ENCODE data around the gene FAS.

Gene FAS

DNA sequence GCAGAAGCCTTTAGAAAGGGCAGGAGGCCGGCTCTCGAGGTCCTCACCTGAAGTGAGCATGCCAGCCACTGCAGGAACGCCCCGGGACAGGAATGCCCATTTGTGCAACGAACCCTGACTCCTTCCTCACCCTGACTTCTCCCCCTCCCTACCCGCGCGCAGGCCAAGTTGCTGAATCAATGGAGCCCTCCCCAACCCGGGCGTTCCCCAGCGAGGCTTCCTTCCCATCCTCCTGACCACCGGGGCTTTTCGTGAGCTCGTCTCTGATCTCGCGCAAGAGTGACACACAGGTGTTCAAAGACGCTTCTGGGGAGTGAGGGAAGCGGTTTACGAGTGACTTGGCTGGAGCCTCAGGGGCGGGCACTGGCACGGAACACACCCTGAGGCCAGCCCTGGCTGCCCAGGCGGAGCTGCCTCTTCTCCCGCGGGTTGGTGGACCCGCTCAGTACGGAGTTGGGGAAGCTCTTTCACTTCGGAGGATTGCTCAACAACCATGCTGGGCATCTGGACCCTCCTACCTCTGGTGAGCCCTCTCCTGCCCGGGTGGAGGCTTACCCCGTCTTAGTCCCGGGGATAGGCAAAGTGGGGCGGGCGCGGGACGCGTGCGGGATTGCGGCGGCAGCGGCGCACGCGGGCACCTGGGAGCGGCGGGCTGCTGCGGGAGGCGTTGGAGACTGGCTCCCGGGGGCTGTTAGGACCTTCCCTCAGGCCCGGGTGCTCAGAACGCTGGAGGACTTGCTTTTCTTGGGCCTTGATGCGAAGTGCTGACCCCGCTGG lies at the start of gene FAS:
Gene FAS, plus strand, starts transcription at position 415 of the 777 bp plus-strand sequence. Its CDS starts 79 bp downstream, at position 494.
- peak; percentile 51 to 63 for DNase-seq (ENCODE audit: extremely low read depth in 1 of 2, low read depth in 1 of 2)

GRCh38 chr10:88941026-88941425 lies 49.6 kb upstream of the FAS start:
- no peak for DNase-seq (ENCODE audit: extremely low read depth in 1 of 2, low read depth in 1 of 2)

GRCh38 chr10:88943778-88944177 lies 46.8 kb upstream of the FAS start:
- no peak for DNase-seq (ENCODE audit: extremely low read depth in 1 of 2, low read depth in 1 of 2)

DNA sequence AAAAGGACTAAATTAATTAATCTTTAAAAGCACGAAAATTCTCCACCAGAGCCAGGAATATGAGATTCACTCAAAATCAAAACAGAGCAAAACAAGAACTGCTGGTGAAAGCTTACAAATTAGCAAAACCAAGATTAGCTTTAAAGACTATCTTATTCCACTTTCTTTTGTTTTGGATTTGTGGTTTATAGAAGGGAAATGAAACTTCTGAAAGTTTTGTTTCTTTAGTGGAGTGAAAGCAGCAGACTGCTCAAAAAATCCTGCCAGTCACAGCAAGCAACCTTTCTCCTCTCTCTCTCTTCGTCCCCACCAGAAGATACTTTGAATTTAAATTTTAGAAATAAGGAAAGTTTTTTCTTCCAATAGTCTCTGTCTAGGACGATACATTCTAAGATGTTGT lies 45.8 kb upstream of the FAS start:
- no peak for DNase-seq (ENCODE audit: extremely low read depth in 1 of 2, low read depth in 1 of 2)

DNA sequence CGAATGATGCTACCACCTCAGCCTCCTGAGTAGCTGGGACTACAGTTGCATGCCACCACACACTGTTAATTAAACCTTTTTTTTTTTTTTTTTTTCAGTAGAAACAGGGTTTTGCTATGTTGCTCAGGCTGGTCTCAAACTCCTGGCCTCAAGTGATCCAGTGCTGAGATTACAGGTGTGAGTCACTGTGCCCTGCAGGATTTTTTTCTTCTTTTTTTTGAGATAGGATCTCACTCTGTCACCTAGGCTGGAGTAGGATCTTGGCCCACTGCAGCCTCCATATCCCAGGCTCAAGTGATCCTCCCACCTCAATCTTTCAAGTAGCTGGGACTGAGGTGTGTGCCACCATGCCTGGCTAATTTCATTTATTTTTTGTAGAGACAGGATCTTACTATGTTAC lies 44.4 kb upstream of the FAS start:
- DNase-seq (ENCODE audit: extremely low read depth in 1 of 2, low read depth in 1 of 2): no peak

DNA sequence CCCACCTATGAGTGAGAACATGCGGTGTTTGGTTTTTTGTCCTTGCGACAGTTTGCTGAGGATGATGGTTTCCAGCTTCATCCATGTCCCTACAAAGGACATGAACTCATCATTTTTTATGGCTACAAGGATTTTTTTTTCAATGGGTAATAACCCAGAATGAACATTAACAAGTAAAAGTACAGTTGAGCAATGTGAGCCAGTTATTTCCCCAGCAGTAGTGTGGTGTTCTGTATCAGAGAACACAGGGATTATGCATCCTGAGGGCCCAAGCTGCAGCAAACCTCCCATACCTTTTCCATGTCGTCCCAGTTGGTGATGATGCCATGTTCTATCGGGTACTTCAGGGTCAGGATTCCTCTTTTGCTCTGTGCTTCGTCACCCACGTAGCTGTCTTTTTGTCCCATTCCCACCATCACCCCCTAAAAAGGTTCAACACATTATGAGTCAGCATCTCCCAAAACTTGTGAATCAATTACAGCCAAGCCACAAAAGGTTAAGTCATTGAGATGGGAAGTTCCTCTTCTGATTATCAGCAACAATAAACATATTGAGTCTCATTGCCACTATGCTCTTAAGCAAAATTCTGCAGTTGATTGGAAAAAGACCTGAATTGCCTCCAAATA lies 43.5 kb upstream of the FAS start:
- DNase-seq (ENCODE audit: extremely low read depth in 1 of 2, low read depth in 1 of 2): no peak

DNA sequence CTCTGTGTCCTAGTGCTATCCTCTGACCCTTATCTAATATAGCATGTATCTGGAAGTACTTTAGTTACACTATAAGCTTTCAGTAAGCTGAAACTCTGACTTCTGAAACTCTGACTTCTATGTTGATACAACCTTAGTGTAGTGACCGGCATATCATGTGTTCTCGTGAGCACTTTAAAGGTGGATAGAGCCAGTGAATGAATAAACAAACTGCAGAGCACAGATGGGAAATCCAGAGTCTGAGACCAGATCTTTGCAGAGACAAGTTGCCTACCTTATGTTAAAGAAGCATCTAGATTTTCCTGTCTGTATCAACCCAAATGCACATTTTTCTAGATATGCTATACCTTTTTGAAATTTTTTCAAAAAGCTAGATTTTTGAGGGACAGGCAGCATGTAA lies 41.5 kb upstream of the FAS start:
- no peak for DNase-seq (ENCODE audit: extremely low read depth in 1 of 2, low read depth in 1 of 2)

GRCh38 chr10:88949912-88950837 lies 40.4 kb upstream of the FAS start:
- DNase-seq (ENCODE audit: extremely low read depth in 1 of 2, low read depth in 1 of 2): no peak

GRCh38 chr10:88952647-88953111 lies 37.9 kb upstream of the FAS start, which contains the start of gene ACTA2:
TSS of gene ACTA2 (minus strand) at chr10:88952773. CDS start at chr10:88948930, 3,843 bp downstream.
- DNase-seq (ENCODE audit: extremely low read depth in 1 of 2, low read depth in 1 of 2): no peak

DNA sequence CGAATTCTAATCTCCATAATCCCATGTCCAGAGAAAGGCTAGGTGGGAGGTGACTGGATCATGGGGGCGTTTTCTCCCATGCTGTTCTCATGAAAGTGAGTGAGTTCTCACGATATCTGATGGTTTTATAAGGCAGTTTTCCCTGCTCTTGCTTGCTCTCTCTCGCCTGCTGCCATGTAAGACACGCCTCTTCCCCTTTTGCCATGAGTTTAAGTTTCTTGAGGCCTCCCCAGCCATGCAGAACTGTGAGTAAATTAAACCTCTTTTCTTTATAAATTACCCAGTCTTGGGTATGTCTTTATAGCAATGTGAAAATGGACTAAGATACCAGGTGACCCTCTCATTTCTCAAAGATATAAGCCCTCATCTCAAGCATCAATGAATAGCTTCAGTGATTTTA lies 36.9 kb upstream of the FAS start:
- no peak for DNase-seq (ENCODE audit: extremely low read depth in 1 of 2, low read depth in 1 of 2)

DNA sequence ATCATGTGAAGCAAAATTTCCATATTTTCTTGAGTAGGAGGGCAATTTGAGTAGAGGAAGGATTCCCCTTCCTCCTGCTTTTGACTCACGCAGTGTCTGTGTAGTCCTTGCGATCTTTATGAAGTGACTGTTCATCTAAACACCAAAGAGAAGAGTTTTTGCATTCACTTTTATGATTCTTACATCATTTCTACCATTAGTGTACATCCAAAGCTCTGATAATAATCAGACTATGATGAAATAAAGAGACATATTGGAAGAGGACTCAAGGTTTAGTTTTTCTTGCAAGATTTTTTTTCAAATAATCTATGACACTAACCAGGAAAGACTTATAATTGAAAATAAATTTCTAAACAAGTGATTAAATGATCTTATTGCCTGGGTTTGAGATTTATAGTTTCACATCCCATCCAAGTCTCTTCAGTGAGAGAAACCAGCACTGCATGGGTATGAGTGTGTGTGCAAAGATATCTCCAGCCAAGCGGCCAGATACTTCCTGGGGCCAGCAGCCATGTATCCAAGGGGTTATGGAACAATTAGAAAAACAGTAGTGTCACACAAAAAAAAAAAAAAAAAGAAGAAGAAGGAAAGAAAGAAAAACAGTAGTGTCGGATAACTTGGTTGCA lies 36.0 kb upstream of the FAS start:
- no peak for DNase-seq (ENCODE audit: extremely low read depth in 1 of 2, low read depth in 1 of 2)

DNA sequence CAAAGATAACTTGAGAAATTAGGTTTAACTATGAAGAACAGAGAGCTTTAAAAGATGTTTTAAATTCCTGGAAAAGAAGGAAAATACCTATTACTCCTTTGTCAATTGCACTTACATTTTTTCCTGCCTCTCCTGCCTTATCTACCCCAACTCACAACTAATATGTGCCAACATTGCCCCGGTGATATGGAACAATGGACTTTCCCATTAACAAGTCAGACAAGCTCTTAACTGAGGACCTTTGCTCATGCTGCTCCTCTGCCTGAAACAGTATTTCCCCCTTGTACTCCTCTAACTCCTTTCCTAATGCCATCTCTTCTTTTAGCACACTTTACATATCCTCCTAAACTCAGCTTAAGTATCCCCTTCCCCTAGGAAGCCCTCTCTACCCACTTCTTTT lies 33.2 kb upstream of the FAS start:
- DNase-seq (ENCODE audit: extremely low read depth in 1 of 2, low read depth in 1 of 2): no peak

- no peak for DNase-seq (ENCODE audit: extremely low read depth in 1 of 2, low read depth in 1 of 2)
Observed at GRCh38 chr10:88958721-88959120, 31.9 kb upstream of the FAS start.

- DNase-seq (ENCODE audit: extremely low read depth in 1 of 2, low read depth in 1 of 2): no peak
Observed at GRCh38 chr10:88960802-88961201, 29.8 kb upstream of the FAS start.

DNA sequence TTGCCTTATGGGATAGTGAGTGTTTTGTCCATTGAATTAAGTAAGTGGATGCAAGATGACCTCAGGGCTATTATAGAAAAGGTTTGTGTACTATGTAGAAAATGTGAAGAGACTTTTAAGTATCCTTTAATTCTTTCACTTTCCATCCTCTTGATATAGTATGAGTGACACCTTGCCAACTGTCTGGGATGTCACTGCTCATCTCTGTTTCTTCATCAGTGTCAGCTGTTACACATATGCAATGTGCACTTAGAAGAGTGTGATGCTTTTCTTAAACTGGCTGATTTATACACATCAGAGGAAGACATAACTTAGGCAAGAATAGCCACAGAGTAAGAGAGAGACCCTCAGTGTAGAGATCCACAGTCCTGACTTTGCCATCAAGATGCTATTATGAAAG lies 29.3 kb upstream of the FAS start:
- DNase-seq (ENCODE audit: extremely low read depth in 1 of 2, low read depth in 1 of 2): no peak

DNA sequence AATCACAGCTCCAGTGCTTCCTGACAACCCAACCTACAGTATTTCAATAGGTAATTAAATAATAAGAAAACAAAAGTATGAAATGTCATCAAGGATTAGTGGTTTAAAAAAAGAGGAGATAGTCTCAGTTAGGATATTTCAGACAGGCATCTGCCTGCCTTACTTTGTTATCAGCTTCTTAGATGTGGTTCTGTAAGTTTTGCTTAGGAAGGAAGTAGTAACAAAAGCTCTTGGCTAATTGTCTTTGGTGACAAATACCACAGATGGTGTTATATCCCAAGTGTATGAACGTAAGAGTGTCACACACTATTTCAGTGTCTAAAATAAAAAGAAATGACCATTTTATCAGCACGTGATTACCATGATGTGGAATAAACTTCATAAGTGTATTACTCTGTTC lies 28.3 kb upstream of the FAS start:
- no peak for DNase-seq (ENCODE audit: extremely low read depth in 1 of 2, low read depth in 1 of 2)

GRCh38 chr10:88963318-88963717 lies 27.3 kb upstream of the FAS start:
- no peak for DNase-seq (ENCODE audit: extremely low read depth in 1 of 2, low read depth in 1 of 2)

GRCh38 chr10:88964360-88964759 lies 26.2 kb upstream of the FAS start:
- no peak for DNase-seq (ENCODE audit: extremely low read depth in 1 of 2, low read depth in 1 of 2)

DNA sequence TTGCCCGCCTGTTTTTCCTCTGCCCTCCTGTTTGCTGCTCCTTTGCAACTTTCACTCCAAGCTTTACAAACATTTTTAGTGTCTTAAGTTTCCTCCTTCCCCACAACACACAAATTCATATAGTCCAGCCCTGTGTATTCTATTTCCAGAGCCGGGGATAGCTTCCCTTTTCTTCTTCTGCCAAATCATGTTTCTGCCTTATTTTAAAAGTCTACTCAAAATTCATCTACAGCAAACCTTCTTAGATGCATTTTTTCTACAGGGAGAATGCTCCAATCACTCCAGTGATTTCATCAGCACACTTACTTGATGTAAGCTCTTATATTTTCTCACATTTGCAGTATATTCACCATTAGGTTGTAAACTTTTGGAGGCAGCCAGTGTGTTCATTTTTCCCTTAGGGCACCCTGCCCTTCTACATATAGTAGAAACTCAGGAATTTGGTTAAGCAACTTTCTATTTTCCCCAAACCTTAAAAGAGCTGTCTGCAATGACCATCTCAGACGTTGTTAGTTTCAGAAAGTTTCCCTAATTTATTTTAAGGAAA lies 25.7 kb upstream of the FAS start:
- DNase-seq (ENCODE audit: extremely low read depth in 1 of 2, low read depth in 1 of 2): no peak

DNA sequence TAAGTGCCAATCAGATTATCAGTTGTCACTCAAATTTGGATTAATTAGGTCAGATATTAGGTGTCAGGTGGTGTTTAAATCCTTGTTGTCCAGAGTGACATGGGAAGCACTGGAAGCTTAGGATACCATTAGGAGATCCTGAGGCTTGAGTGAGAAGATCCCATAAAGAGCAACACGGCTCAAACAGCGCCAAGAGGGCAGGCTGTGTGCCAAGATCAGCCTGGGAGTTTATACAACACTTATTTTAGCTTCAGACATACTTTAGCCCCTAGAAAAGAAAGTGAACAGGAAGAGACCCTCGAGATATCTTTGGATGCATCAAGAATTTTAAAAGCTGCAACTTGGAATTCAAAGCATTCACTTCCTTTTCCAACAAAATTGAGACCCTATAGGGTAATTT lies 23.8 kb upstream of the FAS start:
- no peak for DNase-seq (ENCODE audit: extremely low read depth in 1 of 2, low read depth in 1 of 2)

DNA sequence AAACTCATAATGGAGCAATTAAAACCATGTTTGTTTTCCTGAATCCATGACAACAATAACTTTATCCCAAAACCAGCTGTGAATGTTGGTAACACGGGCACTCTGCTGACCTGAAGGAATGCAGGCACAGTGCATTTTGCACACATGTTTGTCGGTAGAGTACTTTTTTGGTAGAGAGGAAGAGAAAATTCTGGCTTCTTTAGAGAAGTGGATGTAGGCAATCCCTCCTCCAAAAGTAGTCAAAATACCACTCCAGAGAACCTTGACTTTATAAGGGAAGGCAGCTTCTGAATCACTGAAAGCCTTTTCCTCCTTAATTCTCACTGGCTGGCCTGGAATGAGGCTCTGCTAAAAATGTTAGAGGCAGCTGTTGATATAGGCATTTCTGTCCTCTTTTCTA lies 22.2 kb upstream of the FAS start:
- no peak for DNase-seq (ENCODE audit: extremely low read depth in 1 of 2, low read depth in 1 of 2)

Data from activated CD8-positive, alpha-beta memory T cell treated with anti-CD3 and anti-CD28 coated beads for 1 hour (primary cell).